ENCODE data around the gene GALNT18. TPM values are rescaled to one million over a fixed set of nuclear protein-coding genes. Genes with fewer than 3 reads are reported as not detected.

The GALNT18 gene
- total and polyA plus RNA-seq, 9 donors, result 3.0 to 13.2 (median 7.7) TPM

GRCh38 chr11:11461473-11461872, 160.3 kb downstream of the GALNT18 start:
- no peak overlapping the region for H3K27ac ChIP-seq
- H3K9me3 ChIP-seq, result no peaks in the 10 kb centered on the region
- no peaks in the 10 kb centered on the region for H3K27me3 ChIP-seq
- intact Hi-C loops (cut with DNase I), result no loop called here
- no peaks in the 10 kb centered on the region for H3K4me1 ChIP-seq (ENCODE audit: insufficient read depth)
- no peak for TF ChIP-seq EP300 (IDR thresholded peaks at IDR 0.05)
- TF ChIP-seq, protein P1, sequence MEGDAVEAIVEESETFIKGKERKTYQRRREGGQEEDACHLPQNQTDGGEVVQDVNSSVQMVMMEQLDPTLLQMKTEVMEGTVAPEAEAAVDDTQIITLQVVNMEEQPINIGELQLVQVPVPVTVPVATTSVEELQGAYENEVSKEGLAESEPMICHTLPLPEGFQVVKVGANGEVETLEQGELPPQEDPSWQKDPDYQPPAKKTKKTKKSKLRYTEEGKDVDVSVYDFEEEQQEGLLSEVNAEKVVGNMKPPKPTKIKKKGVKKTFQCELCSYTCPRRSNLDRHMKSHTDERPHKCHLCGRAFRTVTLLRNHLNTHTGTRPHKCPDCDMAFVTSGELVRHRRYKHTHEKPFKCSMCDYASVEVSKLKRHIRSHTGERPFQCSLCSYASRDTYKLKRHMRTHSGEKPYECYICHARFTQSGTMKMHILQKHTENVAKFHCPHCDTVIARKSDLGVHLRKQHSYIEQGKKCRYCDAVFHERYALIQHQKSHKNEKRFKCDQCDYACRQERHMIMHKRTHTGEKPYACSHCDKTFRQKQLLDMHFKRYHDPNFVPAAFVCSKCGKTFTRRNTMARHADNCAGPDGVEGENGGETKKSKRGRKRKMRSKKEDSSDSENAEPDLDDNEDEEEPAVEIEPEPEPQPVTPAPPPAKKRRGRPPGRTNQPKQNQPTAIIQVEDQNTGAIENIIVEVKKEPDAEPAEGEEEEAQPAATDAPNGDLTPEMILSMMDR (IDR thresholded peaks at IDR 0.05), result no peak
- H3K4me3 ChIP-seq, result no peak overlapping the region
- 74 to 80% (median 75%) methylated on average over 10 of the region's 10 CpGs for WGBS, 3 donors
- no peak for DNase-seq
- H3K36me3 ChIP-seq, result no peaks in the 10 kb centered on the region

DNA sequence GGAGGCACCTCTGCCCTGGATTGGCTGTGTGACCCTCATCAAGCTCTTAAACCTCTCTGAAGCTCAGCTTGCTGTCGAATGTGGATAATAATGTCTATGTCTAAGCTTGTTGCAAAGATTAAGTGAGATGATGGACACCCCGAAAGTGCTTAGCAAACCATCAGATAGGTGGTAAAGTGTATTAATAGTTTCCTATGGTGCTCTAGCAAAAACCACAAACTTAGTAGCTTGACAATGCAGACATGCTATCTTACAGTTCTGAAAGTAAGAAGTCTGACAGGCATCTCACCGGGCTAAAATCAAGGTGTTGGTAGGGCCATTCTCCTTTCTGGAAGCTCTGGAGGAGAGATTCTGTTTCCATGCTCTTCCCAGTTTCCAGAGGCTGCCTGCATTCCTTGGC, 162.2 kb downstream of the GALNT18 start:
- Histone ChIP-seq H3K27me3 (no peaks in the 10 kb centered on the region), H3K4me3 (no peak overlapping the region), H3K4me1 (ENCODE audit: insufficient read depth) (no peaks in the 10 kb centered on the region), H3K9me3 (no peaks in the 10 kb centered on the region), H3K36me3 (no peaks in the 10 kb centered on the region), H3K27ac (no peak overlapping the region)
- intact Hi-C loops (cut with DNase I), result no loop called here
- TF ChIP-seq, protein P1 (IDR thresholded peaks at IDR 0.05), result no peak
- TF ChIP-seq EP300 (IDR thresholded peaks at IDR 0.05) (no peak), POLR2A (IDR thresholded peaks at IDR 0.05) (no peak)
- no peak for DNase-seq
- 94 to 98% (median 96%) methylated on average over 3 of the region's 3 CpGs for WGBS, 3 donors

- H3K36me3 ChIP-seq, result no peaks in the 10 kb centered on the region
- TF ChIP-seq, protein P1 (IDR thresholded peaks at IDR 0.05), result no peak
- no peak for TF ChIP-seq EP300 (IDR thresholded peaks at IDR 0.05)
- no peak for TF ChIP-seq POLR2A (IDR thresholded peaks at IDR 0.05)
- WGBS, 3 donors, result 89 to 92% (median 92%) methylated on average over 9 of the region's 9 CpGs
- H3K4me1 ChIP-seq (ENCODE audit: insufficient read depth), result no peaks in the 10 kb centered on the region
- intact Hi-C loops (cut with DNase I), result no loop called here
- H3K4me3 ChIP-seq, result no peak overlapping the region
- H3K27me3 ChIP-seq, result no peaks in the 10 kb centered on the region
- no peak for DNase-seq
- H3K27ac ChIP-seq, result no peak overlapping the region
- H3K9me3 ChIP-seq, result no peaks in the 10 kb centered on the region
These were observed 163.3 kb downstream of the GALNT18 start for GRCh38 chr11:11458485-11458884.

DNA sequence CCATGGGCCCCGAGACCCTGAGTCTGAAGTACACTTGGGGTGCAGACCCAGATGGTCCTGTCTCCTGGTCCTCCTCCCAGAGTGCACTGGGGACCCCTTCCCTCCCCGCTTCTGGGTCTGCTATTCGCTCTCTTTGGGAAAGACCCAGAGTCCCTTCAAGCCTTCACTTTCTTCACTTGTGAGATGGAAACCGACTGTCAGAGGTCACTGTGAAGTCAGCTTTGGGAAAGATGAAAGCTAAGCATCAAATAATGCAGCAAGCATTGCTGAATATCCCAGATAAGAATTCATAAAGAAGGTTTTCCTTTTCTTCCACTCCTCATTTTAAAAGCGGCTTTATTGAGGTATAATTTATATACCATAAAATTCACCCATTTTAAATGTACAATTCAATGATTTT, 163.8 kb downstream of the GALNT18 start:
- H3K36me3 ChIP-seq, result no peaks in the 10 kb centered on the region
- no peak overlapping the region for H3K4me3 ChIP-seq
- H3K4me1 ChIP-seq (ENCODE audit: insufficient read depth), result no peaks in the 10 kb centered on the region
- H3K27ac ChIP-seq, result no peak overlapping the region
- TF ChIP-seq POLR2A (IDR thresholded peaks at IDR 0.05), result no peak
- TF ChIP-seq, protein P1 (IDR thresholded peaks at IDR 0.05), result no peak
- no peak for TF ChIP-seq EP300 (IDR thresholded peaks at IDR 0.05)
- intact Hi-C loops (cut with DNase I), result no loop called here
- H3K27me3 ChIP-seq, result no peaks in the 10 kb centered on the region
- no peaks in the 10 kb centered on the region for H3K9me3 ChIP-seq
- no peak for DNase-seq
- 90 to 92% (median 92%) methylated on average over 5 of the region's 5 CpGs for WGBS, 3 donors

- no peak for TF ChIP-seq POLR2A (IDR thresholded peaks at IDR 0.05)
- TF ChIP-seq EP300 (IDR thresholded peaks at IDR 0.05), result no peak
- TF ChIP-seq, protein P1 (IDR thresholded peaks at IDR 0.05), result no peak
- no peaks in the 10 kb centered on the region for H3K36me3 ChIP-seq
- H3K27ac ChIP-seq, result no peak overlapping the region
- H3K27me3 ChIP-seq, result no peaks in the 10 kb centered on the region
- no peaks in the 10 kb centered on the region for H3K4me1 ChIP-seq (ENCODE audit: insufficient read depth)
- intact Hi-C loops (cut with DNase I), result no loop called here
- no peaks in the 10 kb centered on the region for H3K9me3 ChIP-seq
- H3K4me3 ChIP-seq, result no peak overlapping the region
- no peak for DNase-seq
- WGBS, 3 donors, result 96 to 98% (median 97%) methylated on average over 3 of the region's 3 CpGs
These were observed 164.9 kb downstream of the GALNT18 start for GRCh38 chr11:11456866-11457265.

Measured in ovary (tissue), 9 donors.